Stimulated activated CD4-positive, alpha-beta T cell treated with anti-CD3 and anti-CD28 coated beads, Interleukin-1b, Interleukin-23, amount 100 ng/mL, for 1 hour (primary cell): ENCODE results near the gene SRP19.
A peak's percentile ranks its signal among the peaks of the same experiment; 100 is the strongest.
"Not testable (repeated sequence)": the region's sequence is repeated elsewhere in the genome, so short reads cannot be mapped to it uniquely, and the experiment has no call there.

Experiments used
- DNase-seq, 2 donors: peaks; one replicate each; pipeline ENCODE4 v3.0.0-alpha.2; 2020; ENCODE audit warnings: low read depth in 2 of 2

SRP19 gene

DNA sequence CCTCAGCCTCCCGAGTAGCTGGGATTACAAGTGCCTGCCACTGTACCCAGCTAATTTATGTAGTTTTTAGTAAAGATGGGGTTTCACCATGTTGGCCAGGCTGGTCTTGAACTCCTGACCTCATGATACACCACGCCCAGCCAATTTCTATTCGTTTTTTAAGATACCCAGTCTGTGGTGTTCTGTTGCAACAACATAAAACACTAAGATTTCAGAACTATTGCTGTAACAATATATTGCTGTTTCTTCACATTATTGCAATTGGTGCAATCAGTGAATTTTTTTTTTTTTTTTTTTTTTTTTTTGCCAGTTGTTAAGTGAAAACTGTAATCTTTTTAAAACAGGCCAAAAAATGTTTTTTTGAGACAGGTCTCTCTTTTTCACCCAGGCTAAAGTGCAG, 9.9 kb downstream of the SRP19 start:
- DNase-seq = no peak

DNA sequence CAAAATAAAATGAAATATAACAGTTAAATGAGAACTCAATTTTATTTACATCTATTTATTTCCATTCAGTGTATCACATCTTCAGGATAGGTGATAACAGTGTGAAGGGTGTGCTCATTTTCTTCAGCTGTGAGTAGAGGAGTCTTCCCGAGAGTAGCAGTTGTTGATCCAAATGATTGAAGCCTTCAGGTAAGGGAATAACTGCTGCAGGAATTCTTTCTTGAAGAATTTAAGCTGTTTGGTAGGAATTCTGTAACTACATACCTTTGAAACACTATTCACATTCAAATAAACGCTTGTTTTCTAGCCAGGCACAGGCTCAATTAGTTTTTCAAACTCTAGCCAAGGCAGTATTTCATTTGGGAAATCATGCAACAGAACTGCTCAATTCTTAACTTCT, 15.3 kb downstream of the SRP19 start:
- no peak for DNase-seq

DNA sequence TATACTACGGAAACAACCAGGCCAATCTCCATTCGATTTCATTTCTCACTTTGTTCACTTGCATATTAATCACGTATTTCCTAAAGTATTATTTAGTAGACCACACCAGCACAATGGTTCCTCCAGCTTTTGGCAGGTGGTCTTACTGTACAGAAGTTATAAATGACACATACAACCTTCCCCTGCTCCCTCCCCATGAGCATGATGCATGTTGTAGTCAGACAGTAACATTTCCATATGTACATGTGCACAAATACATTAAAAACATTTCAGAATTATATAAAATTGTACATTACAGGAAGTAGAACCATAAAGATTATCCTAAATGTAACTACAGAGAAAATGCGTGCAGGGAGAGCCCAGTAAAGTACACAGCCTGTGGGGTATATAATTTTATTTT, 17.0 kb downstream of the SRP19 start:
- DNase-seq = no peak

DNA sequence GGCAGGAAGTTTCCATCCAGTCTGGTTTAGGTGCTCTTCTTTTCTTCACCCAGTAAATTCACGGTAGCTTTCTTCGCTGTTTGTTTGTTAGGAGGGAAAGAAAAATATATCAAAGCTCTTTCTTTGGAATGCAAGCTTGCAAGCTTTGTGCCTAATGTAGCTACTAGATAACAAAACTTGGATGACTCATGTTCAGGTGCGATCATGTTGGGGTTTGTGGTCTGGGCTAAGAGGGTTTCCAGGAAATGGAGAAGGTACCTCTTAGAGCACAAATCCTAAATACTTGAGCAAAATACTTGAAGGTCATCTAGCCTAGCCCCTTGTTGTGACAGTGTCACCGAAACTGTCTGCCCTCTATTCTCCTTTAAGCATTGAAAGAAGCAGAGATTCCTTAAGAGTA, 17.7 kb downstream of the SRP19 start:
- peak; percentile 14 to 17 for DNase-seq

DNA sequence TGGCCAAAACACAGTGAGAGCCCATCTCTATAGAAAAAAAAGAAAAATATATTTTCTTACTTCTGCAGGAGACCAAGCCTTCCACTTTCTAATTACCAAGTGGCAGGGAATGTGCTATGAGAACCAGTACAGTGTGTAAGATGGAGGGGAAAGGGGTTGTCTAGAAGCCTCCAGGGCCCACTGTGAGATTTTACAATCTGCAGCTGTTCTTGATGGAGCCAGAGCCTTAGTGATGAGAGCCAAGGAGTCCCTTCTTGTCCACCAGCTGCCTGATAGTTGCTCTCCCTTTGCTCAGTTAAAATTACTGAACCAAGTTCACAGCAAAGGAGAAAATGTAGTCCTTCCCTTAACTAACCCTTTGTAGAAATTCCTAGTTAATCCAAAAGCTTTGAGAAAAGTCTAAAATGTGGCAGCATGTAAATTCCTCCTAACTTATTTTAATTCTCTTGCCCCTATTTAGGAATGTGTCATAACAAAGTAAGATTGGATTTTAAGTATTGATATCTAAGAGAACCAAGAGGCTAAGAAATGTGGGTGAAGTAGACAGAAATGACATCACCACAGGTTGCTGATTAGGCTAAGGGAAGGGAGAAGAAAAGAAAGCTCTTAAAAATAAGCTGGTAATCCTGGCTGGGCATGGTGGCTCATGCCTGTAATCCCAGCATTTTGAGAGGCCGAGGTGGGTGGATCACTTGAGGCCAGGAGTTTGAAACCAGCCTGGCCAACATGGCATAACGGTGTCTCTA, 19.3 kb downstream of the SRP19 start:
- no peak for DNase-seq

DNA sequence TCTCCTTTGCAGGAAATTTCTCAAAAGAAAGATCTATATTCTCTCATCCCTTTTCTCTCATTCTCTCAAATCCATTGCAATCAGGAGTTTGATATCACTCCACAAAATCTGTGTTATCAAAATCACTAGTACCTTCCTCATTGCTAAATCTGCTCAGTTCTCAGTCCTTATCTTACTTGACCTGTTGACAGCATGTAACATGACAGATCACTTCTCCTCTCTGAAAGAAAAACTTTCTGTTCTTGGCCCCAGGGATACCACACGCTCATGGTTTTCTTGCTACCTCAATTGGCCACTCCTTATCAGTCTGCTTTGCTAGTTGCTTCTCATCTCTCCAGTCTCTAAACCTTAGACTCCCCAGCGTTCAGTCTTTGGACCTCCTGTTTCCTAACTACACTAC, 22.1 kb downstream of the SRP19 start:
- DNase-seq = no peak

DNA sequence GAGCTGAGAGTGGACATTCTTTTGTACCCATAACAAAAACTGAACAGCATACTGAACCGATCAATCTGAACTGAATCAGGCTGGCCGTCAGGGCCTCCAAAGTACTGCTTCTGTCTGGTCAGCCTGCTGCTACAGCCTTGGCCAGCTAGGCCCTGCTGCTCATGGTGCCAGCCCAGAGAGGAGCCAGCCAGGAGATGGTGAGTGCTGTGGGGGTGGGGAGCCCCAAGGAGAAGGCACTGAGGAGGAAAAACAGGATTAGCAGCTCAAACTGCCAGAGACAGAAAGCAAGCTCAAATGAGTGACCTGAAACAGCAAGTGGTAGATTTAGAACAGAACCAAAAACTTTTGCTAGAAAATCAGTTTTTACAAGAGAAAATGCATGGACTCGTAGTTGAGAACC, 23.9 kb downstream of the SRP19 start:
- no peak for DNase-seq

DNA sequence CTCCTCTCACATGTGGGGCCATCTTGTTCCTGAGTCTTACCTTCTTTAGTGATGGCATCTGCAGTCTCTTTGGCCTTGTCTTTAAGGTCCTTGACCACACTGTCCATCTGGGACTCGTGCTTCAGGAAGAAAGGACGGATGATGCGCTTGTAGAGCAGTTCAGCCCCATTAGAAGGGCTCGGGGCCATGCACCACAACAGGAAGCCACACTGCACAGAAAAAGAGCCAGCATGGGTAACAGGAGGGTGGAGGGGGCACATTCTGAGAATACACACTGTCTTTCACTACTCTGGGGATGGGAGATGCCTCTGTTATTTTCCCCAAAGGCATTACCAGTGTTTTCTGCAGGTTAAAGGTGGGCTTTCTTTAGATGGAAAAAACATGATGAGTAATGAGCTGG, 25.9 kb downstream of the SRP19 start:
- no peak for DNase-seq

DNA sequence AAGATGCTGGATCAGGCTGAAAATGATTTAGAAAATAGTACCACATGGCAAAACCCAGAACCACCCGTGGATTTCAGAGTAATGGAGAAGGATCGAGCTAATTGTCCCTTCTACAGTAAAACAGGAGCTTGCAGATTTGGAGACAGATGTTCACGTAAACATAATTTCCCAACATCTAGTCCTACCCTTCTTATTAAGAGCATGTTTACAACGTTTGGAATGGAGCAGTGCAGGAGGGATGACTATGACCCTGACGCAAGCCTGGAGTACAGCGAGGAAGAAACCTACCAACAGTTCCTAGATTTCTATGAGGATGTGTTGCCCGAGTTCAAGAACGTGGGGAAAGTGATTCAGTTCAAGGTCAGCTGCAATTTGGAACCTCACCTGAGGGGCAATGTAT, 31.0 kb downstream of the SRP19 start:
- not testable (repeated sequence) for DNase-seq

DNA sequence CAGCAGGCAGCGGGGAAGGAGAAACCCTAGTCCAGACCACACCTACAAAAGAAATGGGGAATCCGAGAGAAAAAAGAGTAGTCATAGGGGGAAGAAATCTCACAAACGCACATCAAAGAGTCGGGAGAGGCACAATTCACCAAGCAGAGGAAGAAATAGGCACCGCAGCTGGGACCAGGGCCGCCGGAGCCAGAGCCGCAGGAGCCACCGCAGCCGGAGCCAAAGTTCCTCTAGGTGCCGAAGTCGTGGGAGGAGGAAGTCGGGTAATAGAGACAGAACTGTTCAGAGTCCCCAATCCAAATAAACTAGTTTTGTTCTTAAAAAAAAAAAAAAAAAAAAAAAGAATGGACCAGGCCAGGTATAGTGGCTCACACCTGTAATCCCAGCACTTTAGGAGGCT, 31.7 kb downstream of the SRP19 start:
- DNase-seq = no peak

DNA sequence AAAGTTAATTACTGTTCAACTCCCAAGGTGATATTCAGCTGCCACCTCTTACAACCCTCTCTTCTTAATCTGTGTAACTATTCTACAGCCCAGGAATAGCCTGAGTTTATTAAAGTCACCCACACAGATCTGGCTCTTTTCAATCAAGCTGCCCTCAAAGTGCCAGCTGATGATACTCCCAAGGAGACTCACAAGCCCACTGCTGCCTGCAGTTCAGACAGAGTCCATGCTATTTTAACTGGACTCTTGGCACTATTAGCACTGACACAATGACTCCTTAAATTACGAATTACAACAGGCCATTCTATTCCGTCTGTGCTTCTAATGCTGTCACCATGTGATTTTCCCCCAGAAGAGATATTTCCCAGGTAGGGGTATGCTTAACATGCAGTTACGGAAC, 34.6 kb downstream of the SRP19 start:
- no peak for DNase-seq

DNA sequence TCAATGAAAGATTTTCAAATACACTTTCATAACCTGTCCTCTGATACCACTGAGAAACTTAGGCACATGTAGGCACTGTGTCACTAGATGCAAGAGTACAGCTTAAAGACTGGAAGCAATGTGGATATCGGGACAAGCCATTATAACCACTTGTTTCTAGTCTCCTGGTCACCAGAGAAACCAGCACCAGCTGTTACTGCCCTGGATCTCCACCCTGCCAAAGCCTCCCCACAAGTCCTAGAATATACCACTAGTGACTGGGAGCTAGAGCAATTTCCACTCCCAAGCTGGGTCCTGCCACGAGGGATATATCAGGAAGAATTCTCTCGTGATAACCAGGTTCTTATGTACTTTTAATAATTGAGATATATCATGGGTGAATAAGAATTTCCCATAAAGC, 41.5 kb downstream of the SRP19 start:
- no peak for DNase-seq

DNA sequence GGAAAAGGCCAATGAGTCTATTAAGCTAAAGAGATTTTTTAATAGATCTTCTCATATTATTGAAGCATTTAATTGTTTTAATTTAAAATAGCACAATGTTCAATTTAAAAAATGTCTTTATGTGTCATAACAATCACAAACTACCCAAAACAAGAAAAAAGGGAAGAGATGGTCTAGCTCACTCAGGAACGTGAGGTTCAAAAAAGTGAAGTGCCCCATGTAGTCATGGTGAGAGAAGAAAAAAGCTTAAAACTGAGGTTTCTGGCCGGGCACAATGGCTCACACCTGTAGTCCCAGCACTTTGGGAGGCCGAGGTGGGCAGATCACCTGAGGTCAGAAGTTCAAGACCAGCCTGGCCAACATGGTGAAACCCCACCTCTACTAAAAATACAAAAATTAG, 43.9 kb downstream of the SRP19 start:
- not testable (repeated sequence) for DNase-seq

DNA sequence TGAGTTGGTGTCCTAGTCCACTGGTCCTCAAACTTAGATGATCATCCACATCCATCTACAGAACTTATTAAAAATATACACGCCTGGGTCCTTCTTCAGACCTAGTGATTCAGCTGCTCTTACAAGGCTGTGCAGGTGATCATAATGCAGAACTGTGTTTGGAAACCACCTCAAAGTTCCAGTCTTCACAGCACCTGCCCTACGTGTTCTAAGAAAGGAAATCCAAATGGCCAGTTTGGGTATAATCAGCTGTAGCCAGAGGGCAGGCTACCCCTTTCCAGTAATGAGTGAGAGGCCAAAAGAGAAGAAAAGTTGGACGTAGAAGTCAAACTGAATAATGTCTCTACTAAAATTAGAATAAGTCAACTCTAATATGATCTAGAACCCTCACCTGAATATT, 45.5 kb downstream of the SRP19 start:
- no peak for DNase-seq

DNA sequence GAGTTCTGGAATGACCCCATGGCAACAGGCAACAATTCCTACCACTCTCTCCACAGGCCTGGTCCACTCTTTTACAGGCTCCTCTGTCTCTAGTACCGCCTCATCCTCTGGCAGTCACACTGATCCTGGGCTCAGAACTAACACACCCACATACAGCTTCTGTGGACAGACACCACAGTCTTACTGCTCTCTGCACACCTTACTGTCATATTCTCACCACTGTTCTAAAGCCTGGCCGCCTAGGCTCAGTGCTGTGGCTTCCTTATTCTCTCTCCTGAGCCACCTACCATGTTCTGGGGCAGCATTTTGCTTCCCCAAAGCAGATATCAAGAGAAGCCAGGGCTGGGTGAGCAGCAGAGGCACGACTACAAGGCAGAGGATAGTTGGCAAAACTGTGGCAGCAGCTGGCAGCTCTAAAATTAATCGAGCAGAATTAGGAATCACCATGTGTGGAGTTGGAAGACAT, 46.1 kb downstream of the SRP19 start:
- no peak for DNase-seq

DNA sequence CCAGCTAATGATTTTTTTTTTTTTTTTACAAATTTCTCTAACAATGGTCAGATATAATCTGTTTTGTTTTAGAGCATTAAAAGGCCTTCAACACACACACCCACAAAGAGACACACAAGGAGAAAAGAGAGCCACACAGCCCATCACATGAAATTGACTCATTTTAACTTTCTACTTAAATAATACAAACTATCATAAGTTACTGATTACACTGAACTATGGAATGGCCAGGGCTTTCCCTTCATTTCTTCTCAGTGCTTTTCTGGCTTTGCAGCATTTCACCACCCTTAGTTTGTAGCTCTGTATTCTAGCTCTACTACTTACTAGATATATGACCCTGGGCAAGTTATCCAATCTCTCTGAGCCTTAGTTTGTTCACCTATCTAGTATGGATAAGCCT, 47.8 kb downstream of the SRP19 start:
- no peak for DNase-seq

DNA sequence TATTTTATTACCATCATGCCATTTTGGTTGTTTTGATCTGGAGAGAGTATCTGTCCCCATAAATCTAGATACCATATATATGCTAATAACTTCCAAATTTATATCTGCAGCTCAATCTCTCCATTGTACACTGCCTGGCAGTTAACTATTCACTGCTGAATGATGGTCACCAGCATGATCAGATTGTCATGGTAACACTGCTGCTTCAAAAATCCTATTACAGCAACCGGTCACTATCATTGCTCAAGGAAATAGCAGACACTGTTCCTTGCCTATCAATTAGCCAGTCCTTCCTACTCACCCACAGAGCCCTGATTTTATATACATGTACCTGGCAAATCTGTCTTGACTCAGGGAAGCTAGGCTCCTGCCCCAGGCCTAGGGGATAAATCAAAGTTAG, 49.4 kb downstream of the SRP19 start:
- no peak for DNase-seq

DNA sequence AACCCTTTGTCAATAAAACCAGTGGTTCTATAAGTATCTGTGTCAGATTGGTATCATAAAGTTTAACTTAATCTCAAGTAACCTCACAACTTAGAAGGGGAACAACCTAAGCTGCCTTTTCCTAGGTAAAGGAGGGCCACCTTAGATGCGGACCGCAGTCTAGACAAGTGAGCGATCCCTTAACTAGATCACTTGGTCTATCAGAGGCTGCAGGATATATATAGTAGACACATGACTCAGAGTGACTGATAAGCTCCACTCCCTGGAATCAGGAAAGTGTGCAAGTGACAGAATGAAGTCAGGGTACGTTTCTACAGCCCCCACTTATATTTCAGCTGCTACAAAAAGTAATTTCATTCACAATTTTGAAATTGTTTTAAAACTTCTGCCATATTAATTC, 53.5 kb downstream of the SRP19 start:
- no peak for DNase-seq

DNA sequence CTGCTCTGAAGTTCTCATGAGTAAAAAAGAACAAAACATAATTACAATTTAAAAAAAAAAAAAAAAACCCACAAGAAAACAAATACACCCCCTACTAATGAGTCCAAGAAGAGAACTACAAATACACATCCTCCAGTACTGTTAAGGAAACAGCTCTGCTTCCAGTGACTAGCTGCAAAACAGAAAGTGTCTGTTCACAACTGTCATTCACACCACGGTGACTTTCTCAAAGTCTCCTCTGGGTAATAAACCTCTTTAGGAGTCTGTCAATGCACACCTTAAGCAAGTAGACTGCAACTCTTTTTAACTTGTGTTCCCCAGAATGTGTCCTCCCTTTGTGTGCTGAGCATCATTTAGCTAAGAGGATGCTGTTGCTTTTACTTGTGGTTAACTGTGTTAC, 54.7 kb downstream of the SRP19 start:
- no peak for DNase-seq

DNA sequence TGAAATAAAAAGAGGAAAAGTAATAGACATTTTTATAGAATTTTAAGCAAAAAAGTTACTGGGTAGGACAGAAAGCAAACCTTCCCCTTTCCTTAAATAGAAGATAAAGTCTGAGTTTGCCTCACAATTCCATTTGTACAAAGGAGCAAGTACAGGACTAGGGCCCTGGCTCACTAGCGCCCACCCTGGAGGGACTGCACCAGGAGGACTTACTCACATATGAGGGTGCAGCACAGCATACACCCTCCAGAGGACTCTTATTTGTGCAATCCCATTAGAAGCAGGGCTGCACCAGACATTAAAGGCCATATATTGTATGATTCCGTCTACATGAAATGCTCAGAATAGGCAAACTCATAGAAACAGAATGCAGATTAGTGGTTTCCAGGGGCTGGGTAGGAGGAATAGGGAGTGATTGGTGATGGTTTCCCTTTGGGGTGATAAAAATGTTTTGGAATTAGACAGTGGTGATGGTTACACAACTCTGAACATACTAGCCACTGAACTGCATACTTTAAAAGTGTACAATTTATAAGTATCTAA, 56.4 kb downstream of the SRP19 start:
- DNase-seq = no peak

DNA sequence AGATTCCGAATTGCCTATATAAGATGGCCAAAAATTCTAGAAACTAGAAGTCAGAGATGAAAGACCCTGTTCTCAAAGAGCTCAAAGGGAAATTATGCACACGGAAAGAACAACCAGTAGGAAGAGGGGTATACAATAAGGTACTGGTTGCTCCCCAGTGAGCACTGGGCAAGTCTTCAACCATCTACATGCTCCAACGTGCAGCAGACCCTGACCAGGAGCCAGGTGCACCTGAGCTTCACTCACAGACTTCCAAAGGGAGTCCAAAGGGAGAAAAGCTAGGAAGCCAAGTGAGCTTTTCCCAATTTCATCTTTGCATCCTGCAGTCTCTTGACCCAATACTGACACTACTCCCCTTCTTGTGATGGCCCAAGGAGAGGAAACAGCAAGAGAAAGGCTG, 57.0 kb downstream of the SRP19 start:
- no peak for DNase-seq

DNA sequence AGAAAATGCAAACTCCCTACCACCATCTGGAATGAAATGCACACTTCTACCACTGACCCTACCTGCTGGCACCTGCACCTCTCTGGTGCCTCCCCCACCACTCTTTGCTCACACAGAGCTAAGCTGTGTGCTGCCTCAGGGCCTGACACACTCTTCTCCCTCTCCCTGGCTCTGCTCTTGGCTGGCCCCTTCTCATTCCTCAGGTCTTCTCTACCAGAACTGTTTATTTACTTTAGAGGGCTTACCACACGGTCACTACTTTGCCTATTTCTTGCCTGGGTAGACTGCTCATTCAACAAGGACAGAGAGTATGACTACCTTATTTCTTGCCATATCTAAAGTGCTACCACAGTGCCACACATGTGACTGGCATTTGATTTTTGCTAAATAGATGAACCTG, 57.6 kb downstream of the SRP19 start:
- no peak for DNase-seq
